HG03521 (cell line): Measurements from ENCODE around the gene DGKD.
"Not testable (repeated sequence)": the region's sequence is repeated elsewhere in the genome, so short reads cannot be mapped to it uniquely, and the experiment has no call there.

ENCODE experiments used
- ATAC-seq: cut with Tn5 transposase; IDR thresholded peaks from one replicate; pipeline ENCODE4 v1.9.1; 2021; ENCODE audit warnings: mild to moderate bottlenecking, moderate library complexity; ENCODE audit not compliant: unreplicated experiment

DGKD gene

DNA sequence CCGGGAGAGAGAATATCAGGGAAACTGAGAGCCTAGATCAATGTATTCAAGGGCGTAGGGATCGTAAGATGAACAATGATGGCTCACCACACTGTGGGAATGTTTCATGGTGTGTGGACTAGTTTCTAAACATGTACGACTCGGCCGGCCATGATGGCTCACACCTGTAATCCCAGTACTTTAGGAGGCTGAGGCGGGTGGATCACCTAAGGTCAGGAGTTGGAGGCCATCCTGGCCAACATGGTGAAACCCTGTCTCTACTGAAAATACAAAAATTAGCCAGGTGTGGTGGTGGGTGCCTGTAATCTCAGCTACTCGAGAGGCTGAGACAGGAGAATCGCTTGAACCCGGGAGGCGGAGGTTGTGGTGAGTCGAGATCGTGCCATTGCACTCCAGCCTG lies 18.2 kb upstream of the DGKD start:
- ATAC-seq: not testable (repeated sequence)

GRCh38 chr2:233336541-233336940 lies 17.8 kb upstream of the DGKD start:
- ATAC-seq: no peak

GRCh38 chr2:233338046-233338445 lies 16.2 kb upstream of the DGKD start:
- ATAC-seq: no peak

DNA sequence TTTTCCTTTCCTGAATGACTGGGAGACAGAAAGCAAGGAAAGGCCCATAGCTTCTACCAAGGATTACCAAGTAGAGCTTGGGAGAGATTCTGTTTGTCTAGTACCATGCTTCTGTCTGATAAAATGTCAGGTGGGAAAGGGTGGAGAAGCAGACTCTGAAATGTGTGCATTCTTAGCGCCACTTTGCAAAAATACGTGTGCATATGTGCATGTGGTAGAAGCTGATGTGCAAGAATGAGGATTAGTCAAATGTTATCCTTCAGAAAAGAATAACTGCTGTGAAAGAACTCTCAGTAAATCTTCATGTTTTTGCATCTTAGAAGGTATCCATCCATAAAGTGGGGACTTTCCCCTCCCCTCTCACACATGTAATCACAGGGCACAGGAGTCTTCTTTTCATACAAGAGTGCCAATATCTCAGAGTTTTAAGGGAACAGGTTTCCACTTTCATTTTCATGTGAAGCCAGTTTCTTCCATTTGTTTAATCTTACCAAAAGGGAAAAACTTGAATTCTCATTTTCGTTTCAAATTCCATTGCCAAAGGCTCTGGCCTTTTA lies 15.4 kb upstream of the DGKD start:
- ATAC-seq: no peak

GRCh38 chr2:233339427-233339826 lies 14.9 kb upstream of the DGKD start:
- no peak for ATAC-seq

GRCh38 chr2:233341296-233341695 lies 13.0 kb upstream of the DGKD start:
- no peak for ATAC-seq

GRCh38 chr2:233342301-233342700 lies 12.0 kb upstream of the DGKD start:
- no peak for ATAC-seq

DNA sequence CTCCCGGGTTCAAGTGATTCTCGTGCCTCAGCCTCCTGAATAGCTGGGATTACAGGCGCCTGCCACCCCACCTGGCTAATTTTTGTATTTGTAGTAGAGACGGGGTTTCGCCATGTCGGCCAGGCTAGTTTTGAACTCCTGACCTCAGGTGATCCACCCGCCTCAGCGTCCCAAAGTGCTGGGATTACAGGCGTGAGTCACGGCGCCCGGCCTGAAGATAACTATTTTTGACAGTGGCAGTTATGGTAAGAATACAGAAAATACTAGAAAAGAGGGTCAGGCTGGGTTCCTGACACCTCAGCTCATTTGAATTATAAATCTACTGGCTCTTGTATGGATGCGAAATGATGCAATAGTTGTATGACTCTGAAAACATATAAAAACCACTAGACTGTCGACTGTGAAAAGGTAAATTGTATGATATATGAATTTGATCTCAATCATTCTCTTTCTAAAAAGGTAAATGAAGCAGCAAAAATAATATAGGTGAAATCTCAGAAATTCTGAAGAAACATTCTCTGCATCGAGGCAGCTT lies 11.1 kb upstream of the DGKD start:
- no peak for ATAC-seq

DNA sequence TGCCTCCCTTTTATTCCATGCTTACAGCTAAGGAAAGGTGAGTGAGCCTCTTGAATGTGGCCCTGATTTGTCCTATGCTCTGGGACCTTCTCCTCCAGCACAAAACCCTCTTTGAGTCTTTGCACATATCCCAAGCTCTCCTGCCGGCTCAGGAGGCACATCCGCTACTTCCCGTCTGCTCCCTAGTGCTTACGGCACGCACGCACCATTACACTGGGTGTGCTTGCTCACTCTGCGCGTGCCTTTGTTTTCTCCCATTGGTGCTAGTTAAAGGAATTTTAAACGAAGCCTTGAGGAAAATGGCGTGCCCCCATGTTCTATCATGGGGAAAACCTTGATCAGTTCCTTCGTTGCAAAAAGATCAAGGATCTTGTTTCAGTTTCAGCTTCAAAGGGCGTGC lies 7.9 kb upstream of the DGKD start:
- no peak for ATAC-seq

GRCh38 chr2:233346930-233347329 lies 7.4 kb upstream of the DGKD start:
- no peak for ATAC-seq

- peak; percentile 47 for ATAC-seq
Measured at GRCh38 chr2:233349005-233349998, 5.0 kb upstream of the DGKD start.

- ATAC-seq: no peak
Measured at GRCh38 chr2:233350708-233351107, 3.6 kb upstream of the DGKD start.

DNA sequence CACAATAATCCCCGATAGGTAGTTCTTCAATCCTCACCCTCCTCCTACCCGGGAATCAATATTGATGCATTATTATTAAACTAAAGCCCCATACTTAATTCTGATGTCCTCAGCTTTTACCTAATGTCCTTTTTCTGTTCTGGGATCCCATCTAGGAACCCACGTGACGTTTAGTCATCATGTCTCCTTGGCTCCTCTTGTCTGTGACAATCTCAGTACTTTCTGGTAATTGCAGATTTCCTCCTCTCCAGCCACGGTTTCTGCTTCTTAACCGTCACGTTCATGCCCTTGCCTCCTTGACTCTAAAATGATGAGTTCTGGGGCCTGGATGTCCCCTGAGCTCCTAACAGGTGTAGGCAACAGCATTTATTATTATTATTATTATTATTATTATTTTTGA lies 2.9 kb upstream of the DGKD start:
- ATAC-seq: no peak

DNA sequence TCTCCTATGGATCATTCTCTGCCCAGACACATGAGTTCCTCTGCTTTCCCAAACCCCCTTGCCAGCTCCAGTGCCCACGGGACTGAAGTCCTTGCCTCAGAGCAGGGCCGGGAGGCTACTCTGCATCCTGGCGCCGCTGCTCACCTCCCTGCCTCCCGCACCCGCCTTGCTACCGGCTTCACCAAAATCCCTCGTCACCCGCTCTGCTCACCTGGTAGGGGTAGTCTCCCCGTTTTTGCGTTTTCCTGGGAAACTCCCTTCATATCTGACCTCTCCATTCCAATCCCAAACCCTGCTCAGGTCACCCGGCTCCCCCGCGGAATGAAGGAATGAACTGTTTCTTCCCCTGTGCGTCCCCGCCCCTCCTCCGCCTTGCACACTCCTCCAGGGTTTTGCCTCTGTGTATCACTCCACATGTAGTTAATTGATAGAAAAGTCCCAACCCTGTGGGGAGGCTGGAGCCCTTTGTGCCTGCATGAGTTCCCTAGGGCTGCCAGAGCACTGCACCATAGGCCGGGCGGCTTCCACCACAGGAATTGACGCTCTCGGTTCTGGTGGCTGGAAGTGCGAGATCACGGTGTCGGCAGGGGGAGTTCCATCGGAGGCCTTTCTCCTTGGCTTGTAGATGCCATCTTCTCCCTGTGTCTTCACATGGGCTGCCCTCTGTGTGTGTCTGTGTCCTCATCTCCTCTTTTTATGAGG lies 2.0 kb upstream of the DGKD start:
- no peak for ATAC-seq

DNA sequence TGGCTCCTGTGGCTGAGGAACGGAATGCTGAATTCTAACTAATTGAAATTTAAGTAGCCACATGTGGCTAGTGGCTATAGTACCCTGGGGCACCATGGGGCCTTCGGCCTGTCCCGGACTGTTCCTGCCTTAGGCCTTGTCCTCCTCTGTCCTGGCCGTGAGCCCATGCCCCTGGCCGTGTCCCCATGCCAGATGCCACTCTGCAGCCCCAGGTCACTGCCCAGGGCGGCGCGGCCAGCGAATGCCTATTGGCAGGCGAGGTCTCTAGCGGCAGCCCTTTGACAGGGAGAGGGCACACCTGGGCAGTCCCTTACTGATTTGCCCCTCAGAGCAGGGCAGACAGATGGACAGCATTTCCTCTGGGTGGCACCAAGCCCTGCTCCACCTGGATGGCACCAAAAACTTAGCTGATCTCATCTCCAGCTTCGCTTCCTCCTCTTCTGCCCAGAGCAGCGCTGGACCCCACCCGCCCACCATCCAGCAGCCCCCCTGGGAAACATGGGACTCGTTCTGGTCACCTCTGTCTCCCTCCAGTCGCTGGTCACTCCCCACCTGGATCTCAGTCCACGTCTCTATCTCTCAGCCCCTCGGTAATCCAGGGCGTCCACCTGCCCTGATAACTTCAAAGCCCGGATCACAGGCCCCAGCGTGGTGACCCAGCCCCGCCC lies 1.1 kb upstream of the DGKD start:
- ATAC-seq: no peak

- peak; percentile 5 for ATAC-seq
Measured at GRCh38 chr2:233354500-233354924, 218 bp downstream of the DGKD start.

GRCh38 chr2:233354971-233355574 lies 779 bp downstream of the DGKD start:
- peak; percentile 7 for ATAC-seq

DNA sequence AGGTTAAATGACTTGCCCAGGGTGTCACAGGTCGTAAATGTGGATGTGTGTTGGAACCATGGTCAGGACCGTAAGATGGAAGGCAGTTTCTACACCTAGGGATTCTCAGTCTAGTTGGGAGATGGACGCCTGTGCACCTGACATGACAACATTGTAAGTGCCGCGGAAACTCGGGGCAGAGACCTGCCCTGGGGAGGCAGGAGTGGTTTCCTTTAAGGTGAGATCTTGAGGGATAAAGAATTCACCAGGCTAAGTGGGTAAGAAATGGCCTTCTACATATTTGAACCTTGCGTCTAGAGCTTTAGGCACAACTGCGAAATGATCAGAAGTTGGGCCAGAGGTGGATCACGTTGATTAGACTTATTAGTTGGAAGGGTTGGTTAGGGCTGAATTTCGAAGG lies 1.6 kb downstream of the DGKD start:
- no peak for ATAC-seq

DNA sequence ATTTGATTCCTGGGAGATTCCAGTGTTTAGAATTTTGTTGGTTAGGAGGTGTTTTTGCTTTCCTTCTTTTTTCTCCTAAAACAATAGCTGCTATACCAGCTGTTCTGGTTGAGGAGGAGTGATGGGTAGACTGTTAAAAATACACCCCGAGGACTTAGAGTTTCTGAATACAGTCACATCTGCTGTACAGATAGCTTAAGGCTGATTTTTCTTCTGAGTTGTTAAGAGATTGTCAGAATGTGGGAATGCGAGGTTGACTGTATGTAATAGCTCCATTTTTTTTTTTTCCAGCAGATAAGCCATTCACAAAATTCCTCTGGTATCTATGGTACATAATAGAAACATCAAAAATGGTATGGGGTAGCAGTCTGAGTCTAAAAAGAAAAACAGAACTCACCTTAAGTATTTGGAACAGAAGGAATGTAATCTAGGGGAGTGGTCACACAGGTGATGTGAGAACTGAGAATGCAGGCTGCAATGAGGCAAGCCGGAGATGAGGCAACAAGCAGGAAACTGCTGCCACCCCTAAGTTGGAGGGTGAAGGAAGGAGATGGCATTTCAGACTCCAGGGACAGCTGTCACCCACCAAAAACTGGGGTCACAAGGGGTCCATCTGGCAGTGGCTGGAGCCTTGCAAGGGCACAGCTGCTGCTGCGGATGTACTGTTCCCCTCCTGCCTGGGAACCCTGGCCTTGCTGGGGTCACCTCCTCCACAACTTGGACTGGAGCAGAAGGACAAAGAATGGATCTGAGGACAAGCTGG lies 2.4 kb downstream of the DGKD start:
- no peak for ATAC-seq

GRCh38 chr2:233358335-233358734 lies 4.0 kb downstream of the DGKD start:
- no peak for ATAC-seq
